Transverse colon (tissue), 4 donors: Measurements from ENCODE around the gene TYW1B. TPM values are rescaled to one million over a fixed set of nuclear protein-coding genes. Genes with fewer than 3 reads are reported as not detected.
"Not testable (repeated sequence)": the region's sequence is repeated elsewhere in the genome, so short reads cannot be mapped to it uniquely, and the experiment has no call there.

Experiments used
- DNase-seq: peaks from one replicate; pipeline ENCODE4 v3.0.0-alpha.2; 2019
- H3K27ac ChIP-seq, 4 donors: fragments of 200-600 bp; sonication (generic); 2 replicates each; pipeline ENCODE4 v1.5.1; 2016 to 2018; ENCODE audit warnings: inconsistent platforms in 4 of 4
- H3K27me3 ChIP-seq: fragments of 200-600 bp; sonication (generic); 2 replicates; pipeline ENCODE4 v1.5.1; 2017; ENCODE audit warnings: inconsistent platforms
- H3K36me3 ChIP-seq, 4 donors: fragments of 200-600 bp; sonication (generic); 2 replicates each; pipeline ENCODE4 v1.5.1; 2017 to 2019; ENCODE audit warnings: inconsistent platforms in 4 of 4
- H3K4me1 ChIP-seq, 4 donors: fragments of 200-600 bp; sonication (generic); 2 replicates each; pipeline ENCODE4 v1.5.1; 2017 to 2020; ENCODE audit warnings: inconsistent platforms in 4 of 4
- H3K4me3 ChIP-seq, 4 donors: fragments of 200-600 bp; sonication (generic); 1 replicate in 1 of 4; 2 replicates in 3 of 4; pipeline versions ENCODE4 v1.5.1 to v1.6.1; 2017 to 2019; ENCODE audit warnings: inconsistent platforms in 4 of 4
- H3K9me3 ChIP-seq, 2 donors: fragments of 200-600 bp; sonication (generic); 2 replicates each; pipeline ENCODE4 v1.5.1; 2017 to 2019; ENCODE audit warnings: inconsistent platforms in 2 of 2
- EP300 ChIP-seq: sonication (generic); formaldehyde crosslinking; IDR thresholded peaks from one replicate; pipeline ENCODE4 v1.6.1; 2017; ENCODE audit warnings: antibody characterized with exemption, low read depth
- POLR2A ChIP-seq: fragments of 450-650 bp; IDR thresholded peaks from one replicate; pipeline ENCODE4 v1.6.1; 2016; ENCODE audit warnings: antibody characterized with exemption, mild to moderate bottlenecking, moderate library complexity
- POLR2AphosphoS5 ChIP-seq, 3 donors: sonication (generic); formaldehyde crosslinking; IDR thresholded peaks; one replicate each; pipeline ENCODE4 v1.6.1; 2016; ENCODE audit warnings: antibody characterized with exemption in 3 of 3
- WGBS, 2 donors: methylation state at CpG; one replicate each; pipeline ENCODE4 v1.1.5; 2018; ENCODE audit warnings: low coverage in 1 of 2; 5-methylcytosine and 5-hydroxymethylcytosine counted together
- in situ Hi-C, 4 donors: fragments of 200-750 bp; cut with MboI; loops; one replicate each; pipeline versions ENCODE4 v1.15.0 to v1.15.1; 2017; ENCODE audit warnings: low sequenced_read_pairs in 3 of 4, low pct_ligation_motif_present in 1 of 4, low pct_unique_long_range_greater_than_20kb in 1 of 4
- intact Hi-C: fragments of 100-400 bp; cut with DNase I; formaldehyde crosslinking; loops from one replicate; pipeline ENCODE4 v1.15.1; 2023; ENCODE audit warnings: low total_unique reads
- total RNA-seq, 4 donors: library from RNA; depleted of rRNA; stranded (reverse); fragments of >200 nt; gene quantifications; one replicate each; pipeline ENCODE4 v1.1.0, GENCODE V29; 2016
- TF ChIP-seq, protein P1 (sequence below), 5 experiments: fragments of 200-600 bp in 3 of 5; fragments of 450-650 bp in 2 of 5; sonication (generic) in 3 of 5; IDR thresholded peaks; 1 replicate in 2 of 5; 2 replicates in 3 of 5; pipeline ENCODE4 v1.5.1; 2016 to 2017; ENCODE audit warnings: antibody characterized with exemption in 5 of 5, inconsistent platforms in 3 of 5, mild to moderate bottlenecking in 2 of 5, moderate library complexity in 1 of 5

Gene TYW1B
- total RNA-seq, 4 donors from 2014 or later = 3.7 to 12.1 (median 9.6) TPM

GRCh38 chr7:72706521-72706920 lies 121.5 kb downstream of the TYW1B start:
- no peak for DNase-seq
- H3K27me3 ChIP-seq = no peaks in the 10 kb centered on the region
- no peak overlapping the region for H3K27ac ChIP-seq
- H3K4me1 ChIP-seq = no peaks in the 10 kb centered on the region
- intact Hi-C loops = no loop called here
- TF ChIP-seq EP300 (no peak), POLR2A (no peak), POLR2AphosphoS5 (IDR thresholded peaks at IDR 0.05) (no peak)
- TF ChIP-seq, protein P1, sequence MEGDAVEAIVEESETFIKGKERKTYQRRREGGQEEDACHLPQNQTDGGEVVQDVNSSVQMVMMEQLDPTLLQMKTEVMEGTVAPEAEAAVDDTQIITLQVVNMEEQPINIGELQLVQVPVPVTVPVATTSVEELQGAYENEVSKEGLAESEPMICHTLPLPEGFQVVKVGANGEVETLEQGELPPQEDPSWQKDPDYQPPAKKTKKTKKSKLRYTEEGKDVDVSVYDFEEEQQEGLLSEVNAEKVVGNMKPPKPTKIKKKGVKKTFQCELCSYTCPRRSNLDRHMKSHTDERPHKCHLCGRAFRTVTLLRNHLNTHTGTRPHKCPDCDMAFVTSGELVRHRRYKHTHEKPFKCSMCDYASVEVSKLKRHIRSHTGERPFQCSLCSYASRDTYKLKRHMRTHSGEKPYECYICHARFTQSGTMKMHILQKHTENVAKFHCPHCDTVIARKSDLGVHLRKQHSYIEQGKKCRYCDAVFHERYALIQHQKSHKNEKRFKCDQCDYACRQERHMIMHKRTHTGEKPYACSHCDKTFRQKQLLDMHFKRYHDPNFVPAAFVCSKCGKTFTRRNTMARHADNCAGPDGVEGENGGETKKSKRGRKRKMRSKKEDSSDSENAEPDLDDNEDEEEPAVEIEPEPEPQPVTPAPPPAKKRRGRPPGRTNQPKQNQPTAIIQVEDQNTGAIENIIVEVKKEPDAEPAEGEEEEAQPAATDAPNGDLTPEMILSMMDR (IDR thresholded peaks at IDR 0.05) = no peak
- in situ Hi-C loops = no loop called here
- no peaks in the 10 kb centered on the region for H3K9me3 ChIP-seq
- no peaks in the 10 kb centered on the region for H3K36me3 ChIP-seq
- H3K4me3 ChIP-seq = no peak overlapping the region
- WGBS, 2 donors = 67 to 75% methylated on average over 1 of the region's 1 CpG

- H3K27ac ChIP-seq, DNase-seq, H3K4me3 ChIP-seq, in situ Hi-C loops, H3K36me3 ChIP-seq, intact Hi-C loops, H3K9me3 ChIP-seq, H3K27me3 ChIP-seq, H3K4me1 ChIP-seq: not testable (repeated sequence)
- WGBS, 2 donors = 92% methylated on average over 4 of the region's 4 CpGs; no CpG with 5 or more reads in 1 of the 2 donors
These were observed 122.3 kb downstream of the TYW1B start for GRCh38 chr7:72705693-72706092.

DNA sequence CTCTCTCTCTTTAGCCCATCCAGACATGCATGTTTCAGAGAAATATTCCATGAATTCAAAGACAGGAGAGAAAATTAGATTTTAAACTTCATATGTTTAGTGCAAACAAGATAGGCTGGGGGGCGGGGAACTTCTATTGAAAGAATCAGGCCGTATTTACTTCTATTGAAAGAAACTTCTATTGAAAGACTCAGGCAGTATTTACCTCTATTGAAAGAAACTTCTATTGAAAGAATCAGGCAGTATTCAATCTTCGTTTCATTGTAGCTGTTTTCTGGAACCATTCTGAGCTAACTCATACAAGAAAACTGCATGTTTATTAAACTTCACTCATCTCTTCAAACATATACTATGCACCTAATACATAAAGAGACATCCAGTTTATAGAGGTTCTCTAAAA lies 123.1 kb downstream of the TYW1B start:
- no peak for DNase-seq
- intact Hi-C loops = no loop called here
- H3K36me3 ChIP-seq = no peaks in the 10 kb centered on the region
- in situ Hi-C loops = no loop called here
- no peak overlapping the region for H3K4me3 ChIP-seq
- TF ChIP-seq EP300 (no peak), POLR2A (no peak), POLR2AphosphoS5 (IDR thresholded peaks at IDR 0.05) (no peak)
- TF ChIP-seq, protein P1 (IDR thresholded peaks at IDR 0.05) = no peak
- no peaks in the 10 kb centered on the region for H3K4me1 ChIP-seq
- WGBS, 2 donors = 88 to 92% methylated on average over 3 of the region's 3 CpGs
- H3K9me3 ChIP-seq = no peaks in the 10 kb centered on the region
- no peaks in the 10 kb centered on the region for H3K27me3 ChIP-seq
- H3K27ac ChIP-seq = no peak overlapping the region

- WGBS, 2 donors = 96% methylated on average over 1 of the region's 1 CpG; no CpG with 5 or more reads in 1 of the 2 donors
- H3K4me3 ChIP-seq, in situ Hi-C loops, H3K27me3 ChIP-seq, intact Hi-C loops, H3K4me1 ChIP-seq, DNase-seq, H3K27ac ChIP-seq, H3K9me3 ChIP-seq, H3K36me3 ChIP-seq: not testable (repeated sequence)
These were observed 127.5 kb downstream of the TYW1B start for GRCh38 chr7:72700548-72700947.

DNA sequence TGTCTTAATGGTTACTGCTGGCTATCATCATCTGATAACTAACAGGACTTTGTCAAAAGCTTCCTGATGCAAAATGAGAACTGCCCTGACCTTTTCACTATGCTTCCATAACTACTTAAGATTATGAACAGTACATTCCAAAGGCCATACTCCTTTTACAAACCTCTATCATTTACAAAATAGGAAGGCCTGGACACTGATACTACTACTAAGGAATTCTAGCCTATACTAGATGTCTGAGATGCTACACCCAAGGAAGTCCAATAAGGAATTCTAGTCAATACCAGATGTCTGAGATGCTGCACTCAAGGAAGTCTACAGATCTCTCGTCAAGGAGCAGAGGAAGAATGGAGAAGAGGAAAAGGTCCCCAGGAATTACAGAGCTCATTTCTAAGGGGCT lies 130.9 kb downstream of the TYW1B start:
- H3K27ac ChIP-seq, H3K4me3 ChIP-seq, H3K27me3 ChIP-seq, DNase-seq, in situ Hi-C loops, H3K4me1 ChIP-seq, H3K9me3 ChIP-seq, H3K36me3 ChIP-seq, intact Hi-C loops: not testable (repeated sequence)
- WGBS, 2 donors = 83% methylated on average over 1 of the region's 1 CpG; no CpG with 5 or more reads in 1 of the 2 donors

DNA sequence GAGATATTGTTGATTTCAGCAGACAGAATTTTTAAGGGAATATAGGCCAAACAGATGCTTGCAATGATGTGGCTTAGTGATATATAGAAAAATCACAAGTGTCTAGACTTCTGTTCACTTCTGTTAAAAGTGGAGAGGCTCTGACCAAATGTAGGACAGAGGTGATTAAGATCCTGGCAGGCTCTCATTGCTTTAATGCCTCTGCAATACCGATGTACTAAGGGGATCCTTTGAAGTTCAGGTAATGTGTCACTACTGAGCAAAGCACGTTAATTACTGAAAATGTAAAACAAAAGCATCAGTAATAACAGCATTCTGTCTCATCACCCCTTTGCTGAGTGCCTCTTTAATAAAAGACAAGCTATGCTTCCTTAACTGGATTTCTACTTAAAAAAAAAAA lies 131.4 kb downstream of the TYW1B start:
- in situ Hi-C loops, H3K27me3 ChIP-seq, H3K36me3 ChIP-seq, H3K27ac ChIP-seq, DNase-seq, H3K9me3 ChIP-seq, H3K4me1 ChIP-seq, intact Hi-C loops, H3K4me3 ChIP-seq: not testable (repeated sequence)
- 30 to 75% methylated on average over 2 of the region's 2 CpGs for WGBS, 2 donors

DNA sequence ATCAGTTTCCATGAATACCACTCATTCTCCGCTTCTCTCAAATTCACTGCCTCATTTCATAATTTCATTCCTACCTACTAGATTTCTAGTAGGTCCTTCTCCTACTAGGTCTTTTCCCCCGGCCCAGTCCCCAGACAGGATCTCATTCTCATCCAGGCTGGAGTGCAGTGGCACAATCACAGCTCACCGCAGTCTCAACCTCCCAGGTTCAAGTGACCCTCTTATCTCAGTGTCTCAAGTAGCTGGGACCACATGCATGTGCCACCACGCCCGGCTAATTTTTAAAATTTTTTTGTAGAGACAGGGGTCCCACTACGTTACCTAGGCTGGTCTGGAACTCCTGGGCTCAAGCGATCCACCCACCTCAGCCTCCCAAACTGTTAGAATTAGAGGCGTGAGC lies 132.5 kb downstream of the TYW1B start:
- H3K4me1 ChIP-seq, DNase-seq, intact Hi-C loops, H3K27me3 ChIP-seq, in situ Hi-C loops, H3K36me3 ChIP-seq, H3K4me3 ChIP-seq, H3K27ac ChIP-seq, H3K9me3 ChIP-seq: not testable (repeated sequence)
- WGBS, 2 donors = 89 to 95% methylated on average over 1 to 8 of the region's 8 CpGs

DNA sequence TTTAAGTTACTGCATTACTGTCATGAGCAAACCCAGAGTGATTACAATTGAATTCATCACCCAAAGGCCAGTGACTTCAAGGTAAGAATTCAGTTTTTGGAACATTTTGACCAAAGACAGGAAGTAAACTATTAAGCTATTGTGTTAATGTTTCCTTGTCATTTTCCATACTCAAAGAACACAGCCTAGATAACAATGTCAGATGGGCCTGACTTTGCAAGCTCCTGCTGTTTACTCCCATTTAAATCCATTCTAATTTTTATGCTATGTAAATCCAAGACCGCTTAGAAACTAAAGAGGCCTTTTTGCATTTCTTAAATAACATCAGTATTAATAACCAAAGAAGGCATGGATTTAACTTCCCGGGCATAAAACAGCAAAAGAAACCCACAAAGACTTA lies 136.6 kb downstream of the TYW1B start:
- H3K4me3 ChIP-seq, H3K4me1 ChIP-seq, in situ Hi-C loops, H3K36me3 ChIP-seq, H3K9me3 ChIP-seq, intact Hi-C loops, H3K27ac ChIP-seq, DNase-seq, H3K27me3 ChIP-seq: not testable (repeated sequence)
- 93% methylated on average over 2 of the region's 2 CpGs for WGBS, 2 donors

DNA sequence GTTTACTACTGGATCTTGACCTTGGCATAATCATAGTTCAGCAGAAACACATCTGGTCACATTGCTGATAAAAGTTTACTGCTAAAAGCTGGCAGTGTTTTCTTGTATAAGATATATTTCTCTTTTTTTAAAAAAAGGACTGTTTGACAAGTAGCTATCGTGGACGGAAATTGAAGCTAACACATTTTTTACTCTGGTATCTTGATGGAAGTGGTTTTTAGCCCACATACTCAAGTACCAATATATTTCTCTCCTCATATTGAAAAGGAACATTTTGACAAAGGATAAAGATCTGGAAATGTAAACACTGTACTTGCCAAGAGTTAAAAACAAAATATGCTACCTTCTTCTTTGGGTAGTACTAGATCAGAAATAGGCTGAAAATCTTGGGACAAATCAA lies 137.8 kb downstream of the TYW1B start:
- H3K36me3 ChIP-seq, H3K27ac ChIP-seq, DNase-seq, H3K9me3 ChIP-seq, intact Hi-C loops, H3K4me1 ChIP-seq, in situ Hi-C loops, H3K27me3 ChIP-seq, H3K4me3 ChIP-seq: not testable (repeated sequence)
- WGBS, 2 donors = 78 to 81% methylated on average over 2 of the region's 2 CpGs
